Mesenchymal stem cell (in vitro differentiated cells and primary cell): ENCODE results near the gene TMED8.
"Not testable (repeated sequence)": the region's sequence is repeated elsewhere in the genome, so short reads cannot be mapped to it uniquely, and the experiment has no call there.

Experiments used
- DNase-seq: peaks from one replicate; pipeline ENCODE4 v3.0.0-alpha.2; 2013
- H2AFZ ChIP-seq: one replicate; pipeline ENCODE4 v1.6.1; 2013; ENCODE audit warnings: low read depth, mild to moderate bottlenecking, control low read depth, inconsistent platforms, low read length, moderate library complexity
- H2AK5ac ChIP-seq: 2 replicates; pipeline ENCODE4 v1.6.1; 2013; ENCODE audit warnings: low read length, moderate library complexity, mild to moderate bottlenecking, inconsistent platforms; ENCODE audit not compliant: severe bottlenecking
- H2BK120ac ChIP-seq: one replicate; pipeline ENCODE4 v1.6.1; 2013; ENCODE audit warnings: low read depth, mild to moderate bottlenecking, inconsistent platforms, low read length, moderate library complexity
- H2BK12ac ChIP-seq, 2 experiments: one replicate each; pipeline ENCODE4 v1.6.1; 2013; ENCODE audit warnings: inconsistent platforms in 2 of 2, low read length in 2 of 2, mild to moderate bottlenecking in 2 of 2, moderate library complexity in 2 of 2, control low read depth in 1 of 2
- H2BK15ac ChIP-seq: one replicate; pipeline ENCODE4 v1.6.1; 2013; ENCODE audit warnings: mild to moderate bottlenecking, low read depth, inconsistent platforms; ENCODE audit not compliant: poor library complexity, severe bottlenecking
- H2BK5ac ChIP-seq: 2 replicates; pipeline ENCODE4 v1.6.1; 2013; ENCODE audit warnings: low read depth, mild to moderate bottlenecking, low read length, control low read depth, inconsistent platforms; ENCODE audit not compliant: poor library complexity, severe bottlenecking
- H3K14ac ChIP-seq, 2 experiments: one replicate each; pipeline ENCODE4 v1.6.1; 2013; ENCODE audit warnings: inconsistent platforms in 2 of 2, low read length in 2 of 2, control low read depth in 1 of 2, mild to moderate bottlenecking in 1 of 2, moderate library complexity in 1 of 2
- H3K18ac ChIP-seq, 2 experiments: one replicate each; pipeline ENCODE4 v1.6.1; 2013; ENCODE audit warnings: inconsistent platforms in 2 of 2, low read length in 2 of 2, control low read depth in 1 of 2, low read depth in 1 of 2, mild to moderate bottlenecking in 1 of 2
- H3K23ac ChIP-seq, 2 experiments: one replicate each; pipeline ENCODE4 v1.6.1; 2013; ENCODE audit warnings: inconsistent platforms in 2 of 2, low read length in 2 of 2, mild to moderate bottlenecking in 2 of 2, moderate library complexity in 2 of 2, control low read depth in 1 of 2
- H3K27ac ChIP-seq: 2 replicates; pipeline ENCODE4 v1.5.1; 2013; ENCODE audit warnings: mild to moderate bottlenecking, moderate library complexity, low read length, control low read depth, inconsistent platforms; ENCODE audit not compliant: poor library complexity, severe bottlenecking
- H3K27me3 ChIP-seq, 2 experiments: 2 replicates each; pipeline versions ENCODE4 v1.6.1 to v1.7.0; 2013; ENCODE audit warnings: low read length in 2 of 2, mild to moderate bottlenecking in 2 of 2, moderate library complexity in 2 of 2, control low read depth in 1 of 2, inconsistent platforms in 1 of 2; ENCODE audit not compliant: control insufficient read depth in 1 of 2, insufficient read depth in 1 of 2
- H3K36me3 ChIP-seq, 2 experiments: 2 replicates each; pipeline versions ENCODE4 v1.6.1 to v1.7.0; 2013; ENCODE audit warnings: low read length in 2 of 2, control low read depth in 1 of 2, inconsistent platforms in 1 of 2, low read depth in 1 of 2, mild to moderate bottlenecking in 1 of 2; ENCODE audit not compliant: insufficient read depth in 2 of 2, control insufficient read depth in 1 of 2
- H3K4ac ChIP-seq, 2 experiments: one replicate each; pipeline ENCODE4 v1.6.1; 2013; ENCODE audit warnings: inconsistent platforms in 2 of 2, low read length in 2 of 2, mild to moderate bottlenecking in 2 of 2, moderate library complexity in 2 of 2, control low read depth in 1 of 2, low read depth in 1 of 2
- H3K4me1 ChIP-seq: 2 replicates; pipeline ENCODE4 v1.6.1; 2013; ENCODE audit warnings: low read depth, low read length, control low read depth; ENCODE audit not compliant: control insufficient read depth, insufficient read depth
- H3K4me2 ChIP-seq: 2 replicates; pipeline ENCODE4 v1.6.1; 2013; ENCODE audit warnings: low read length, mild to moderate bottlenecking, inconsistent platforms; ENCODE audit not compliant: poor library complexity, severe bottlenecking
- H3K4me3 ChIP-seq, 2 experiments: 2 replicates each; pipeline versions ENCODE4 v1.5.1 to v1.7.0; 2013; ENCODE audit warnings: low read length in 2 of 2, mild to moderate bottlenecking in 2 of 2, control low read depth in 1 of 2, low read depth in 1 of 2; ENCODE audit not compliant: insufficient read depth in 1 of 2
- H3K79me1 ChIP-seq: replicated peaks from 2 replicates; pipeline ENCODE4 v1.6.1; 2013; ENCODE audit warnings: mild to moderate bottlenecking, control low read depth, low read length, inconsistent platforms; ENCODE audit not compliant: poor library complexity, severe bottlenecking
- H3K9ac ChIP-seq: 2 replicates; pipeline ENCODE4 v1.7.0; 2013; ENCODE audit warnings: mild to moderate bottlenecking, low read length, moderate library complexity
- H3K9me3 ChIP-seq: 2 replicates; pipeline ENCODE4 v1.7.0; 2013; ENCODE audit warnings: mild to moderate bottlenecking, low read length; ENCODE audit not compliant: control insufficient read depth
- H4K8ac ChIP-seq: one replicate; pipeline ENCODE4 v1.6.1; 2013; ENCODE audit warnings: inconsistent platforms, mild to moderate bottlenecking, low read length, moderate library complexity
- H4K91ac ChIP-seq: one replicate; pipeline ENCODE4 v1.6.1; 2013; ENCODE audit warnings: mild to moderate bottlenecking, low read length, inconsistent platforms
- WGBS: methylation state at CpG from one replicate; pipeline ENCODE4 v1.1.7; 2013; ENCODE audit warnings: mixed read lengths; 5-methylcytosine and 5-hydroxymethylcytosine counted together

The TMED8 gene

DNA sequence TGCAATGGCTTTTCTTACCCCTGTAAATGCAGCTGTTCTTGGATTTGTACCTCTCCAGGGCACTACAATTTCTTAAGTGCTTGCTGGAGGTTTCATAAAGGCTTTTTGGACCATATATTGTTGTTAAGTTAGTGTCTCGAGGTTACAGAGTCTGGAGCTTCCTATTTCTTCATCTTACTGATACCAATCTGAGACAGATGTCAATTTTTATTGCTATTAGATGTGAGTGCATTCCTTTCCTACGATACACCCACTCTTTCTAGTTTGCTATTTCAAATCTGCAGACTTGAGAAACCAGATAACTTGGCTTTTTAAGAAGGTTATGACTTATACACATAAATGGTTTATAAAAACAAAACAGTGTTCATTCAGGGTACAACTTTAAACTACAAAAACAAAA is 44.3 kb upstream of the TMED8 start:
- no peak overlapping the region for H2BK120ac ChIP-seq
- no peak overlapping the region for H3K9ac ChIP-seq
- H2BK12ac ChIP-seq: no peak overlapping the region
- no CpG with 5 or more reads among the region's 2 CpGs for WGBS
- no peak for DNase-seq
- no peak overlapping the region for H3K4me2 ChIP-seq
- H3K23ac ChIP-seq: no peak overlapping the region
- no peak overlapping the region for H3K14ac ChIP-seq
- peaks cover 16% of the 10 kb centered on the region for H3K9me3 ChIP-seq
- no peak overlapping the region for H2AFZ ChIP-seq
- H2BK5ac ChIP-seq: no peak overlapping the region
- peaks cover 17 to 55% of the 10 kb centered on the region in 2 experiments for H3K36me3 ChIP-seq
- no peak overlapping the region for H3K4me3 ChIP-seq
- H2BK15ac ChIP-seq: no peak overlapping the region
- no peaks in the 10 kb centered on the region for H3K4me1 ChIP-seq
- H3K27ac ChIP-seq: no peak overlapping the region
- no peaks in the 10 kb centered on the region for H3K27me3 ChIP-seq
- H3K79me1 ChIP-seq: no peaks in the 10 kb centered on the region
- no peak overlapping the region for H4K91ac ChIP-seq
- no peak overlapping the region for H3K4ac ChIP-seq
- no peak overlapping the region for H3K18ac ChIP-seq
- H2AK5ac ChIP-seq: no peak overlapping the region
- no peak overlapping the region for H4K8ac ChIP-seq

DNA sequence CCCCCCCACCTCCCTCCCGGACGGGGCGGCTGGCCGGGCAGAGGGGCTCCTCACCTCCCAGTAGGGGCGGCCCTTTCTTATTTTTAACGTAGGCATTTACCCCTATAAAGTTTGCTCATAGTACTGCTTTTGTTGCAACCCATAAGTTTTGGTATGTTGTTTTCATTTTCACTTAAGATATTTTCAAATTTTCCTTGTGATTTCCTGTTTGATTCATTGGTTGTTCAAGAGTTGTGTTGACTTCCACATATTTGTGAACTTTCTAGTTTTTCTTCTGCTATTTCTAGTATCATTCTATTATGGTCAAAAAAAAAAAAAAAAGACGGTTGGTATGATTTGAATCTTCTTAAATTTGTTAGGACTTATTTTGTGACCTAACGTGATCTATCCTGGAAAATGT is 39.9 kb upstream of the TMED8 start:
- no peaks in the 10 kb centered on the region for H3K79me1 ChIP-seq
- H3K18ac ChIP-seq: no peak overlapping the region
- WGBS: 98% methylated on average over 2 of the region's 8 CpGs
- no peak overlapping the region for H4K91ac ChIP-seq
- H2BK120ac ChIP-seq: no peak overlapping the region
- H2BK5ac ChIP-seq: no peak overlapping the region
- H2AFZ ChIP-seq: no peak overlapping the region
- H3K27me3 ChIP-seq: no peaks in the 10 kb centered on the region
- H2BK15ac ChIP-seq: no peak overlapping the region
- H3K9ac ChIP-seq: no peak overlapping the region
- no peak overlapping the region for H3K23ac ChIP-seq
- no peak overlapping the region for H2BK12ac ChIP-seq
- no peak for DNase-seq
- no peak overlapping the region for H3K4me2 ChIP-seq
- no peak overlapping the region for H2AK5ac ChIP-seq
- peaks cover 16% of the 10 kb centered on the region for H3K9me3 ChIP-seq
- H3K36me3 ChIP-seq: peaks cover 0 to 14% of the 10 kb centered on the region in 2 experiments
- no peak overlapping the region for H4K8ac ChIP-seq
- no peak overlapping the region for H3K27ac ChIP-seq
- H3K4me3 ChIP-seq: no peak overlapping the region
- H3K14ac ChIP-seq: no peak overlapping the region
- H3K4ac ChIP-seq: no peak overlapping the region
- H3K4me1 ChIP-seq: no peaks in the 10 kb centered on the region

DNA sequence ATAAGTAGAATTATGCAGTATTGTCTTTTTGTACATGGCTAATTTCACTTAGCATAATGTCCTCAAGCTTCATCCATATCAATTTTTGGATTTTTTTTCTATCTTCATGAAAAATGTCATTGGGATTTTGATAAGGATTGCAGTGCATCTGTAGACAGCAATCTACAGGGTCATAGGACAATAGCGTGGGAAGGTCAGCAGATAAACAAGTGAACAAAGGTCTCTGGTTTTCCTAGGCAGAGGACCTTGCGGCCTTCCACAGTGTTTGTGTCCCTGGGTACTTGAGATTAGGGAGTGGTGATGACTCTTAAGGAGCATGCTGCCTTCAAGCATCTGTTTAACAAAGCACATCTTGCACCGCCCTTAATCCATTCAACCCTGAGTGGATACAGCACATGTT is 39.2 kb upstream of the TMED8 start:
- H3K36me3 ChIP-seq, H2BK5ac ChIP-seq, H3K14ac ChIP-seq, H2AK5ac ChIP-seq, H2BK15ac ChIP-seq, H3K79me1 ChIP-seq, H3K27me3 ChIP-seq, H4K8ac ChIP-seq, H3K23ac ChIP-seq, H2AFZ ChIP-seq, H2BK12ac ChIP-seq, H3K27ac ChIP-seq, H4K91ac ChIP-seq, H3K18ac ChIP-seq, H2BK120ac ChIP-seq, DNase-seq, H3K4ac ChIP-seq, H3K4me1 ChIP-seq, H3K4me3 ChIP-seq, H3K4me2 ChIP-seq, H3K9ac ChIP-seq: not testable (repeated sequence)
- WGBS: no CpG with 5 or more reads among the region's 3 CpGs
- peaks cover 16% of the 10 kb centered on the region for H3K9me3 ChIP-seq

DNA sequence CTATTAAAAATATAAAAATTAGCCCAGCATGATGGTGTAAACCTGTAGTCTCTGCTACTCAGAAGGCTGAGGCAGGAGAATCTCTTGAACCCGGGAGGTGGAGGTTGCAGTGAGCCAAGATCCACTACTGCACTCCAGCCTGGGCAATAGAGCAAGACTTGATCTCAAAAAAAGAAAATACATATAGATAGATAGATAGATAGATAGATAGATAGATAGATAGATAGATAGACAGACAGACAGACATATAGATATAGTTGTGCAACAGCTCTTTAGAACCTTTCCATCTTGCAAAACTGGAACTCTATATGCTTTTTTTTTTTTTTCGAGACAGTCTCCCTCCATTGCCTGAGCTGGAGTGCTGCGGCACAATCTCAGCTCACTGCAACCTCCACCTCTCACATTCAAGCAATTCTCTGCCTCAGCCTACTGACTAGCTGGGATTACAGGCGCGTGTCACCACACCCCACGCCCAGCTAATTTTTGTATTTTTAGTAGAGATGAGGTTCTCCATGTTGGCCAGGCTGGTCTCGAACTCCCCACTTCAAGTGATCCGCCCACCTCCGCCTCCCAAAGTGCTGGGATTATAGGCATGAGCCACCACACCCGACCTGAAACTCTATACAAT is 38.6 kb upstream of the TMED8 start:
- not testable (repeated sequence) for H3K23ac ChIP-seq, H2BK120ac ChIP-seq, H3K4me2 ChIP-seq, H3K27ac ChIP-seq, H3K79me1 ChIP-seq, H2AFZ ChIP-seq, H3K14ac ChIP-seq, H3K4ac ChIP-seq, H3K27me3 ChIP-seq, H3K4me1 ChIP-seq, DNase-seq, H4K91ac ChIP-seq, H3K36me3 ChIP-seq, H2BK15ac ChIP-seq, H3K9ac ChIP-seq, H3K18ac ChIP-seq, H2AK5ac ChIP-seq, H2BK12ac ChIP-seq, H2BK5ac ChIP-seq, H3K4me3 ChIP-seq, H4K8ac ChIP-seq
- H3K9me3 ChIP-seq: peaks cover 10% of the 10 kb centered on the region
- WGBS: 94% methylated on average over 9 of the region's 10 CpGs
